HL-60 (cell line): ENCODE results near the gene LTBP3.
"Not testable (repeated sequence)": the region's sequence is repeated elsewhere in the genome, so short reads cannot be mapped to it uniquely, and the experiment has no call there.

Experiments
- GABPA ChIP-seq: IDR thresholded peaks from 2 replicates; pipeline ENCODE4 v1.6.1; 2012; ENCODE audit warnings: low read depth
- POLR2AphosphoS5 ChIP-seq: IDR thresholded peaks from 2 replicates; pipeline ENCODE4 v1.6.1; 2012; ENCODE audit warnings: low read depth
- SPI1 ChIP-seq: IDR thresholded peaks from 2 replicates; pipeline ENCODE4 v1.6.1; 2012; ENCODE audit warnings: low read depth, mild to moderate bottlenecking, borderline replicate concordance
- TF ChIP-seq, protein P1 (sequence below): IDR thresholded peaks from one replicate; pipeline ENCODE4 v1.5.1; 2011; ENCODE audit warnings: low read length, control low read depth, inconsistent platforms; ENCODE audit not compliant: insufficient read depth

GRCh38 chr11:65512311-65512710 is 45.8 kb downstream of the LTBP3 start:
- TF ChIP-seq, protein P1, sequence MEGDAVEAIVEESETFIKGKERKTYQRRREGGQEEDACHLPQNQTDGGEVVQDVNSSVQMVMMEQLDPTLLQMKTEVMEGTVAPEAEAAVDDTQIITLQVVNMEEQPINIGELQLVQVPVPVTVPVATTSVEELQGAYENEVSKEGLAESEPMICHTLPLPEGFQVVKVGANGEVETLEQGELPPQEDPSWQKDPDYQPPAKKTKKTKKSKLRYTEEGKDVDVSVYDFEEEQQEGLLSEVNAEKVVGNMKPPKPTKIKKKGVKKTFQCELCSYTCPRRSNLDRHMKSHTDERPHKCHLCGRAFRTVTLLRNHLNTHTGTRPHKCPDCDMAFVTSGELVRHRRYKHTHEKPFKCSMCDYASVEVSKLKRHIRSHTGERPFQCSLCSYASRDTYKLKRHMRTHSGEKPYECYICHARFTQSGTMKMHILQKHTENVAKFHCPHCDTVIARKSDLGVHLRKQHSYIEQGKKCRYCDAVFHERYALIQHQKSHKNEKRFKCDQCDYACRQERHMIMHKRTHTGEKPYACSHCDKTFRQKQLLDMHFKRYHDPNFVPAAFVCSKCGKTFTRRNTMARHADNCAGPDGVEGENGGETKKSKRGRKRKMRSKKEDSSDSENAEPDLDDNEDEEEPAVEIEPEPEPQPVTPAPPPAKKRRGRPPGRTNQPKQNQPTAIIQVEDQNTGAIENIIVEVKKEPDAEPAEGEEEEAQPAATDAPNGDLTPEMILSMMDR: not testable (repeated sequence)
- not testable (repeated sequence) for TF ChIP-seq SPI1, POLR2AphosphoS5, GABPA
